ENCODE measurements around the gene DDX11.
"Not testable (repeated sequence)": the region's sequence is repeated elsewhere in the genome, so short reads cannot be mapped to it uniquely, and the experiment has no call there.

The DDX11 gene

GRCh38 chr12:31037028-31037427 is 36.6 kb upstream of the DDX11 start:
- H3K9me3 ChIP-seq (ENCODE audit: low read length), result no peaks in the 10 kb centered on the region
- H3K27me3 ChIP-seq (ENCODE audit: control insufficient read depth in 1 of 2, insufficient read depth in 2 of 2, low read length in 2 of 2), result no peaks in the 10 kb centered on the region
- no peak overlapping the region for H3K9ac ChIP-seq (ENCODE audit: low read length)
- no peaks in the 10 kb centered on the region for H3K4me1 ChIP-seq (ENCODE audit: insufficient read depth, low read length)
- no peaks in the 10 kb centered on the region for H3K36me3 ChIP-seq (ENCODE audit: insufficient read depth, low read length)
- H3K4me3 ChIP-seq (ENCODE audit: low read depth in 1 of 2, low read length in 2 of 2), result no peak overlapping the region
- no peak overlapping the region for H3K27ac ChIP-seq (ENCODE audit: low read depth, low read length)

GRCh38 chr12:31037931-31038330 is 35.7 kb upstream of the DDX11 start:
- Histone ChIP-seq H3K9ac (ENCODE audit: low read length) (no peak overlapping the region), H3K4me1 (ENCODE audit: insufficient read depth, low read length) (no peaks in the 10 kb centered on the region), H3K4me3 (ENCODE audit: low read depth in 1 of 2, low read length in 2 of 2) (no peak overlapping the region), H3K27me3 (ENCODE audit: control insufficient read depth in 1 of 2, insufficient read depth in 2 of 2, low read length in 2 of 2) (no peaks in the 10 kb centered on the region), H3K9me3 (ENCODE audit: low read length) (no peaks in the 10 kb centered on the region), H3K27ac (ENCODE audit: low read depth, low read length) (no peak overlapping the region), H3K36me3 (ENCODE audit: insufficient read depth, low read length) (no peaks in the 10 kb centered on the region)

GRCh38 chr12:31041033-31041564 is 32.6 kb upstream of the DDX11 start:
- no peaks in the 10 kb centered on the region for H3K9me3 ChIP-seq (ENCODE audit: low read length)
- H3K27ac ChIP-seq (ENCODE audit: low read depth, low read length), result no peak overlapping the region
- no peak overlapping the region for H3K4me3 ChIP-seq (ENCODE audit: low read depth in 1 of 2, low read length in 2 of 2)
- no peak overlapping the region for H3K9ac ChIP-seq (ENCODE audit: low read length)
- no peaks in the 10 kb centered on the region for H3K4me1 ChIP-seq (ENCODE audit: insufficient read depth, low read length)
- no peaks in the 10 kb centered on the region for H3K27me3 ChIP-seq (ENCODE audit: control insufficient read depth in 1 of 2, insufficient read depth in 2 of 2, low read length in 2 of 2)
- no peaks in the 10 kb centered on the region for H3K36me3 ChIP-seq (ENCODE audit: insufficient read depth, low read length)

- not testable (repeated sequence) for H3K4me1 ChIP-seq (ENCODE audit: insufficient read depth, low read length); H3K27ac ChIP-seq (ENCODE audit: low read depth, low read length); H3K9ac ChIP-seq (ENCODE audit: low read length); H3K27me3 ChIP-seq (ENCODE audit: control insufficient read depth in 1 of 2, insufficient read depth in 2 of 2, low read length in 2 of 2); H3K4me3 ChIP-seq (ENCODE audit: low read depth in 1 of 2, low read length in 2 of 2); H3K36me3 ChIP-seq (ENCODE audit: insufficient read depth, low read length); H3K9me3 ChIP-seq (ENCODE audit: low read length)
Measured at GRCh38 chr12:31050143-31050542, 23.5 kb upstream of the DDX11 start.

GRCh38 chr12:31050548-31050947 is 23.1 kb upstream of the DDX11 start:
- H3K4me3 ChIP-seq (ENCODE audit: low read depth in 1 of 2, low read length in 2 of 2); H3K27me3 ChIP-seq (ENCODE audit: control insufficient read depth in 1 of 2, insufficient read depth in 2 of 2, low read length in 2 of 2); H3K4me1 ChIP-seq (ENCODE audit: insufficient read depth, low read length); H3K9me3 ChIP-seq (ENCODE audit: low read length); H3K9ac ChIP-seq (ENCODE audit: low read length); H3K27ac ChIP-seq (ENCODE audit: low read depth, low read length); H3K36me3 ChIP-seq (ENCODE audit: insufficient read depth, low read length): not testable (repeated sequence)

- not testable (repeated sequence) for H3K4me3 ChIP-seq (ENCODE audit: low read depth in 1 of 2, low read length in 2 of 2); H3K27ac ChIP-seq (ENCODE audit: low read depth, low read length); H3K9ac ChIP-seq (ENCODE audit: low read length); H3K4me1 ChIP-seq (ENCODE audit: insufficient read depth, low read length); H3K9me3 ChIP-seq (ENCODE audit: low read length); H3K36me3 ChIP-seq (ENCODE audit: insufficient read depth, low read length); H3K27me3 ChIP-seq (ENCODE audit: control insufficient read depth in 1 of 2, insufficient read depth in 2 of 2, low read length in 2 of 2)
Measured at GRCh38 chr12:31051692-31052091, 22.0 kb upstream of the DDX11 start.

GRCh38 chr12:31052121-31052520 is 21.5 kb upstream of the DDX11 start:
- not testable (repeated sequence) for H3K9me3 ChIP-seq (ENCODE audit: low read length); H3K27me3 ChIP-seq (ENCODE audit: control insufficient read depth in 1 of 2, insufficient read depth in 2 of 2, low read length in 2 of 2); H3K4me1 ChIP-seq (ENCODE audit: insufficient read depth, low read length); H3K36me3 ChIP-seq (ENCODE audit: insufficient read depth, low read length); H3K27ac ChIP-seq (ENCODE audit: low read depth, low read length); H3K4me3 ChIP-seq (ENCODE audit: low read depth in 1 of 2, low read length in 2 of 2); H3K9ac ChIP-seq (ENCODE audit: low read length)

- not testable (repeated sequence) for H3K9ac ChIP-seq (ENCODE audit: low read length); H3K27ac ChIP-seq (ENCODE audit: low read depth, low read length); H3K4me3 ChIP-seq (ENCODE audit: low read depth in 1 of 2, low read length in 2 of 2); H3K9me3 ChIP-seq (ENCODE audit: low read length); H3K36me3 ChIP-seq (ENCODE audit: insufficient read depth, low read length); H3K4me1 ChIP-seq (ENCODE audit: insufficient read depth, low read length); H3K27me3 ChIP-seq (ENCODE audit: control insufficient read depth in 1 of 2, insufficient read depth in 2 of 2, low read length in 2 of 2)
Measured at GRCh38 chr12:31052666-31053439, 20.8 kb upstream of the DDX11 start.

- H3K9ac ChIP-seq (ENCODE audit: low read length); H3K27me3 ChIP-seq (ENCODE audit: control insufficient read depth in 1 of 2, insufficient read depth in 2 of 2, low read length in 2 of 2); H3K36me3 ChIP-seq (ENCODE audit: insufficient read depth, low read length); H3K4me1 ChIP-seq (ENCODE audit: insufficient read depth, low read length); H3K27ac ChIP-seq (ENCODE audit: low read depth, low read length); H3K4me3 ChIP-seq (ENCODE audit: low read depth in 1 of 2, low read length in 2 of 2); H3K9me3 ChIP-seq (ENCODE audit: low read length): not testable (repeated sequence)
Measured at GRCh38 chr12:31053944-31054343, 19.7 kb upstream of the DDX11 start.

GRCh38 chr12:31057671-31058070 is 16.0 kb upstream of the DDX11 start:
- Histone ChIP-seq H3K36me3 (ENCODE audit: insufficient read depth, low read length) (no peaks in the 10 kb centered on the region), H3K4me3 (ENCODE audit: low read depth in 1 of 2, low read length in 2 of 2) (no peak overlapping the region), H3K9me3 (ENCODE audit: low read length) (no peaks in the 10 kb centered on the region), H3K27ac (ENCODE audit: low read depth, low read length) (no peak overlapping the region), H3K27me3 (ENCODE audit: control insufficient read depth in 1 of 2, insufficient read depth in 2 of 2, low read length in 2 of 2) (no peaks in the 10 kb centered on the region), H3K4me1 (ENCODE audit: insufficient read depth, low read length) (no peaks in the 10 kb centered on the region), H3K9ac (ENCODE audit: low read length) (no peak overlapping the region)

GRCh38 chr12:31066196-31066595 is 7.5 kb upstream of the DDX11 start:
- H3K9me3 ChIP-seq (ENCODE audit: low read length); H3K27ac ChIP-seq (ENCODE audit: low read depth, low read length); H3K4me1 ChIP-seq (ENCODE audit: insufficient read depth, low read length); H3K36me3 ChIP-seq (ENCODE audit: insufficient read depth, low read length); H3K9ac ChIP-seq (ENCODE audit: low read length); H3K27me3 ChIP-seq (ENCODE audit: control insufficient read depth in 1 of 2, insufficient read depth in 2 of 2, low read length in 2 of 2); H3K4me3 ChIP-seq (ENCODE audit: low read depth in 1 of 2, low read length in 2 of 2): not testable (repeated sequence)

GRCh38 chr12:31067656-31068055 is 6.0 kb upstream of the DDX11 start:
- not testable (repeated sequence) for H3K9ac ChIP-seq (ENCODE audit: low read length); H3K9me3 ChIP-seq (ENCODE audit: low read length); H3K27ac ChIP-seq (ENCODE audit: low read depth, low read length); H3K4me3 ChIP-seq (ENCODE audit: low read depth in 1 of 2, low read length in 2 of 2); H3K4me1 ChIP-seq (ENCODE audit: insufficient read depth, low read length); H3K27me3 ChIP-seq (ENCODE audit: control insufficient read depth in 1 of 2, insufficient read depth in 2 of 2, low read length in 2 of 2); H3K36me3 ChIP-seq (ENCODE audit: insufficient read depth, low read length)
